Measurements from ENCODE around the gene STRN. TPM values are rescaled to one million over a fixed set of nuclear protein-coding genes. Genes with fewer than 3 reads are reported as not detected.
"Not testable (repeated sequence)": the region's sequence is repeated elsewhere in the genome, so short reads cannot be mapped to it uniquely, and the experiment has no call there.

The STRN gene
- total and polyA plus RNA-seq, 2 of the 13 experiments (the other 11 are each of a cell fraction or from before 2014, with no cell fraction given) = 10.4 to 19.3 TPM

DNA sequence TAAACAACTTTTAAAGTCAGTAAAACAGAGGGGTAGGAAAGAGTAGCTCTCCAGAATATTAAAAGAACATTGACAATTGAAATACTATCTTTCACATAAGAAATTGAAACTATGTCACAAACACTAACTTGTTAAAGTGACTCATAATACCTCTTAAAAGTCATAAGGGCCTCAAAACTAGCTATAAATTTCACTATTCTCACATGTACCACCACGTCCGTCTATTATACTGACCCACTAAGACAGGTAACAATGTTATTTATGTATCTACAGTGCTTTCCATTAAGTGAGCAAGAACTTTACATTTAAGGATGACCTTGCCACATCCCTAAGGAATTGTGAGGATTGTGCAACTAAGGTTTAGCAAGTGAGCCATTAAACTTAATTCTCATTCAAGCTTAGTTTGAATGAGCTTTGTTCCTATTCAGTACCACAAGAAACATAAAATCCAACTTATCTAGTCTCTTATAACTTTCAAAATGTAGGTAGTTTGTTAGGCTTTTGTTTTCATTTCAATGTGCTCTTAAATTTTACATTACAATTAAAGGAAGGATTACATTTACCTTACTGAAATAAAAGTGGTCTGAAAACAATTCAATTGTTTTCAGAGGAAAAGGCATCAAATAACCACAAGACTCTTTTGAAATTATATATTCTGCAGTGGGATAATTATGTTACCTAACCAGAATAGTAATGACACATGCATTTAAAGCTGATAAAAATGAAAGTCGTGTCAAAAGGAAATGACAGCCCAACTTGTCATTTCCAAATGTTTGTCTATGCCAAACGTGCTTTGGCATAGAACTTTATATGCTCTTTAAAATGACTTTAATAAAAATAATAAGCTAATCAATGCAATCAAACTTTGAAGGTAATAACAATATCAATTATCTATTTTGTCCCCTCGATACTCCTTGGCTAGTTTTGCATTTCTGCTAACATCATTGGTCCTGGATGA, 39.9 kb downstream of the STRN start:
- H3K4me1 ChIP-seq (ENCODE audit: insufficient read depth, low read length); BruUV-seq (replicated peaks); H3K9me3 ChIP-seq (ENCODE audit: low read length); H3K9ac ChIP-seq (ENCODE audit: insufficient read depth, low read depth, low read length); intact Hi-C loops (cut with micrococcal nuclease; ENCODE audit: unreplicated experiment); H3K79me2 ChIP-seq (ENCODE audit: insufficient read depth, low read length); CTCF ChIA-PET (ENCODE audit: low intra/inter-chr PET ratio, low total read pairs); H4K20me1 ChIP-seq (ENCODE audit: insufficient read depth, low read length); H3K4me2 ChIP-seq (ENCODE audit: low read depth, low read length); POLR2A ChIA-PET; H2AFZ ChIP-seq (ENCODE audit: low read length); ATAC-seq; in situ Hi-C loops (cut with HindIII; ENCODE audit: extremely low pct_ligation_motif_present, low pct_unique_long_range_greater_than_20kb); H3K4me3 ChIP-seq (replicated peaks in 1 of 3; ENCODE audit: insufficient read depth in 1 of 3, low read depth in 2 of 3, low read length in 3 of 3); H3K36me3 ChIP-seq (replicated peaks in 1 of 2; ENCODE audit: control insufficient read depth in 1 of 2, insufficient read depth in 2 of 2, low read length in 2 of 2); FAIRE-seq; H3K27me3 ChIP-seq (ENCODE audit: control insufficient read depth in 1 of 2, insufficient read depth in 2 of 2, low read length in 2 of 2); H3K27ac ChIP-seq (ENCODE audit: extremely low read length, insufficient read depth, low read length); DNase-seq (ENCODE audit: low spot score): not testable (repeated sequence)
- TF ChIP-seq CEBPB (IDR thresholded peaks at IDR 0.05; ENCODE audit: borderline replicate concordance, low read depth, low read length) = peak; percentile 31; the same call in 1 of the 2 replicates
- TF ChIP-seq CEBPG (CRISPR knock-in tag; IDR thresholded peaks at IDR 0.05) = 0 out of 2 replicates have a peak, but pooled peaks have one; percentile 18
- WGBS (ENCODE audit: low lambda C conversion rate) = 93% methylated on average over 5 of the region's 5 CpGs

GRCh38 chr2:36922629-36923028, 43.7 kb downstream of the STRN start:
- BruUV-seq (replicated peaks); POLR2A ChIA-PET; H3K4me2 ChIP-seq (ENCODE audit: low read depth, low read length); H3K79me2 ChIP-seq (ENCODE audit: insufficient read depth, low read length); in situ Hi-C loops (cut with HindIII; ENCODE audit: extremely low pct_ligation_motif_present, low pct_unique_long_range_greater_than_20kb); intact Hi-C loops (cut with micrococcal nuclease; ENCODE audit: unreplicated experiment); H3K36me3 ChIP-seq (replicated peaks in 1 of 2; ENCODE audit: control insufficient read depth in 1 of 2, insufficient read depth in 2 of 2, low read length in 2 of 2); FAIRE-seq; DNase-seq (ENCODE audit: low spot score); H3K27ac ChIP-seq (ENCODE audit: extremely low read length, insufficient read depth, low read length); ATAC-seq; H3K9me3 ChIP-seq (ENCODE audit: low read length); H3K9ac ChIP-seq (ENCODE audit: insufficient read depth, low read depth, low read length); H3K4me3 ChIP-seq (replicated peaks in 1 of 3; ENCODE audit: insufficient read depth in 1 of 3, low read depth in 2 of 3, low read length in 3 of 3); CTCF ChIA-PET (ENCODE audit: low intra/inter-chr PET ratio, low total read pairs); H3K27me3 ChIP-seq (ENCODE audit: control insufficient read depth in 1 of 2, insufficient read depth in 2 of 2, low read length in 2 of 2); H3K4me1 ChIP-seq (ENCODE audit: insufficient read depth, low read length); H2AFZ ChIP-seq (ENCODE audit: low read length); H4K20me1 ChIP-seq (ENCODE audit: insufficient read depth, low read length): not testable (repeated sequence)
- 99% methylated on average over 10 of the region's 10 CpGs for WGBS (ENCODE audit: low lambda C conversion rate)
